Measurements from ENCODE around the gene WDTC1.
"Not testable (repeated sequence)": the region's sequence is repeated elsewhere in the genome, so short reads cannot be mapped to it uniquely, and the experiment has no call there.

WDTC1 gene

DNA sequence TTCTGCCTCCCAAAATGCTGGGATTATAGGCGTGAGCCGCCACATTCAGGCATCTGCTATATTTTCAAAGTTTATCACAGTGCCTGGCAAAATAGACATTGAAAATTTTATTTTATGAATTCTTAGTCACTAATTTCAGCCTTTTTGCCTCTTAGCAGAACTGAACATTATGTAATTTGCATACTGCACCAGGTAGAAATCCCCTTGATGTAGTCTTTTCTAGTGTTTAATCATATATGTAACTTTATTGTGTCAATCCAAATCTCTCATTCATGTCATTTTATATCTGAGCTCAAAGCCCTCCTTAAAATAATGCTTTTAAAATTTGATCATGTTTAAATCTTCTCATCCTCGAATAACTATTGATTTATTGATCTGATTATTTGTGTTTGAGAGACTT, 19.2 kb downstream of the WDTC1 start:
- DNase-seq = no peak

DNA sequence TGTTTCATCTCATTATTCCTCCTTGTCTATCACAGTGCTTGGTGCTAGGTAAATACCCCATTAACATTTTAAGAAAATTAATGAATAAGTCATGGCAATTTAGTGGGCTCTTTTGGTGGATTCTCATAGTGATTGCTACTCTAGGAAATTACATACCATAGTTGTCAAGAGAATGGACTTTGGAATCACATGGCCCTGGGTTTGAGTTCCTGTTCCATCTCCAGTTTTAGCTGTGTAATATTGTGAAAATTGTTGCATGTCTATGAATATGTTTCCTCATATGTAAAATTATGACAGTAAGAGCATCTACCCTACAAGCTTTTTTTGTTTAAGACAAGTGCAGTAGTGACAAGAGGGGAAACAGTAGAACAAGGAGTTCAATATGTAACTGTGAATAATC, 20.7 kb downstream of the WDTC1 start:
- DNase-seq = peak in 3 of 4 experiments; percentile 13 to 42 (median 24)

DNA sequence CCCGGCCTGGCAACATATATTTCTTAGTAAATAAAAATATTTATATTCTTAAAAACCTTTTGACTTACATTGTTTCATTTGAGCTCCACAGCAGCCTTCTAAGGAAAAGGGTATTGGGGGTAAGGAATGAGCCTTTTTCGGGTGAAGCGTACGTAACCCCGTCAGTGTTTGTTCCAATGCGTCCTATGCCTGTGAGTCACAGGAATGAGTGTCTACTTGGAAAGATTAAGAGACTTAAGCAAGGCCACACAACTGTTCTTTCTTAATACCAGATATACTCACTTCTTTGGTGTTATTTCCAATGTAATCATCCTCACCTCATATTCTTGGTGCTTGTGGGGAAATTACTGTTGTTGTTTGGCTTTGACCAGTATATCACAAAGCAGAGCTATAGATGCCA, 22.7 kb downstream of the WDTC1 start:
- DNase-seq = no peak

DNA sequence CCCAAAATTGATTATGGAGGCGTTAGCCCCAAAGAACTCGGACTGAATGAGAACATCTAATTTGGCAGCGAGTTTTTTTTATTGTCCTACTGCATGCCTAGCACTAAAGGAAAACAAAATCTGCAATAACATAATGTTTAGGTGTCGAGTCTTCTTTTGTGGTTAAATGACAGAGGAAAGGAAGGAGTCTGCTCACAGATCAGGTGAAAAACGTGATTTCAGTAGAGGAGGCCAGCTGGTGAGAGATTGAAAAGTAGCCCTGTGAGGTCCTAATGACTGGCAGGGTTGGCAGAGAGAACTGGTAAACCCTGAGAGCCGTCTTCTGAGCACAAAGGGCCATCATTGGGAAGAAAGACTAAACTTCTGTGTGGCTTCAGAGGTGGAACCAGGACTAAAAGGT, 24.2 kb downstream of the WDTC1 start:
- DNase-seq = no peak

DNA sequence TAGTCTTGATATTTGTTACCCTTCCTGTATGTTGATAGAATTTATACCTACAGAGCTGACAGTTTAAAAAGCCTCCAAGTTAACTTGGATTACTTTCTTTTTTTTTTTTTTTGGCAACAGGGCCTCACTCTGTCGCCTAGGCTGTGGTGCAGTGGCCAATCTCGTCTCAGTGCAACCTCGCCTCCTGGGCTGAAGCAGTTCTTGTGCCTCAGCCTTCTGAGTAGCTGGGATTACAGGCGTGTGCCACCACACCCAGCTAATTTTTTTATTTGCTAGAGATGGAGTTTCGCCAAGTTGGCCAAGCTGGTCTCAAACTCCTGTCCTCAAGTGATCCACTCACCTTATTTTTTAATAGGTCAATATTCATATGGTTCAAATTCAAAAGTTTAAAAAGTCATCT, 32.7 kb downstream of the WDTC1 start:
- no peak for DNase-seq

DNA sequence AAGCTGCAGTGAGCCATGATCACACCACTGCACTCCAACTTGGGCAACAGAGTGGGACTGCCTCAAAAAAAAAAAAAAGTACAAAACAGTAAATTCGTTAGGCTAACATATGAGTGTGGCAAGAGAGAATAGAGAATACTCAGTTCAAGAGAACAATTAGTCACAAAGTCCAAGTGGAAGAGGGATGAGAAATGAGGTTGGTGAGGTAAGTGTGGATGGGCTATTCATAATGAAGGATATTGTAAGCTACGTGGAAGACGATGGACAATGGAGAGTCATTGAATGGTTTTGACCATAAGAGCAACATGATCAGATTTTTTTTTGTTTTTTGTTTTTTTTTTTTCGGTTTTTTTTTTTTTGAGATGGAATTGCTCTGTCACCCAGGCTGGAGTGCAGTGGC, 34.8 kb downstream of the WDTC1 start:
- DNase-seq = no peak

DNA sequence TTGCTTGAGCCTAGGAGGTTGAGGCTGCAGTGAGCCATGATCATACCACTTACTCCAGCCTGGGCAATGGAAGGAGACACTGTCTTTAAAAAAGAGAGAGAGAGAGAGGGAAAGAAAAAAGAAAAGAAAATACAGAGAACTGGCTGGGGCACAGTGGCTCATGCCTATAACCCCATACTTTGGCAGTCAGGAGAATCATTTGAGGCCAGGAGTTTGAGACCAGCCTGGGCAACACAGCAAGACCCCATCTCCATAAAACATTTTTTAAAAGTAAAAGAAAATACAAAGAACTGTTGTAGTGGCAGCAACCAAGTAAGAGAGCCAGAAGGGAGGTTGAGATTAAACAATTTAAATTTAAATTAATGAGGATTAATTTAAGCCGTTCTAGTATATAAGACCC, 39.8 kb downstream of the WDTC1 start:
- DNase-seq = no peak

DNA sequence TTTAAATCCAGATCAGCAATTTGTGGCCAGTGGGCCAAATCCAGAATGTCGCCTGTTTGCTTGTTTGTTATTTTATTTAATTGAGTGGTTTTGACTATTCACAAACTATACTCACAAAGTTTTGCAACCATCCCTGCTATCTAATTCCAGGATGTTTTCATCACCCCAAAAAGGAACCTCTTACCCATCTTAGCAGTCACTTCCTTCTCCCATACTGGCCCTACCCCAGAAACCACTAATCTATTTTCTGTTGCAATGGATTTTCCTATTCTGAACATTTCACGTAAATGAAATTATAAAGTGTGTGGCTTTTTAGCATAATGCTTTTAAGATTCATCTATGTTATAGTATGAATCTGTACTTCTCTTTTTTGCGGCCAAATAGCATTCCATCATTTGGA, 41.3 kb downstream of the WDTC1 start:
- peak in 3 of 4 experiments; percentile 28 to 60 (median 56) for DNase-seq

DNA sequence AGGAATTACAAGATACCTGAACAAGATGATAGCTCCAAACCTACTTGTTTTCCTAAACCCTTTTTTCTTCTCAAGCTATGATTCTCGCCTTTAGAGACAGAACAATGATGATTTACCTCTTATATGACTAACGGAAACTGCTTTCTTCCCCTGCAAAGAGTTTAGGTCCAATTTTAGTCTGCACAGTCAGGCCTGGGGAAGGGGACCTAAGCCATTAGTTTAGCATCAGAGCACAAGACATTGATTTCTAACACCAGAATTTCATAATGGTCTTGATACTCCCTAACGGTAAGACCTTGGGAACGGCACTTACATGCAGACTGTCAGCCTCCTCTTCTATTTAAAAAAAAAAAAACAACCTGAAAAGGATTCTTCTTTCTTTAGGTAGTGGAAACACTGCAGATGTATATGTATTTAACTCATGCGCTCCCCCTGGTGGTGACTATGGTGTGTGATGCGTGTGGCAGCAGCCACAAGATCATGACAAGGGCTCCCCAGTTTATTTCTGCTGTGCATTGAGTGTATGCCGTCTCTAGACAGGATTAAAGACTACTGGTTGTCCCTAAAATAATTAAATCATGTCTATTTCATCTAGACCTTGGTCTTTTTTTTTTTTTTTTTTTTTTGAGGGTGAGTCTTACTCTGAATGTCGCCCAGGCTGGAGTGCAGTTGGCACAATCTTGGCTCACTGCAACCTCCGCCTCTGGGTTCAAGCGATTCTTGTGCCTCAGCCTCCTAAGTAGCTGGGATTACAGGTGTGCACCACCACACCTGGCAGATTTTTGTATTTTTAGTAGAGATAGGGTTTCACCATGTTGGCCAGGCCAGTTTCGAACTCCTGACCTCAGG, 50.2 kb downstream of the WDTC1 start:
- DNase-seq = peak; percentile 88 to 95 (median 92)

DNA sequence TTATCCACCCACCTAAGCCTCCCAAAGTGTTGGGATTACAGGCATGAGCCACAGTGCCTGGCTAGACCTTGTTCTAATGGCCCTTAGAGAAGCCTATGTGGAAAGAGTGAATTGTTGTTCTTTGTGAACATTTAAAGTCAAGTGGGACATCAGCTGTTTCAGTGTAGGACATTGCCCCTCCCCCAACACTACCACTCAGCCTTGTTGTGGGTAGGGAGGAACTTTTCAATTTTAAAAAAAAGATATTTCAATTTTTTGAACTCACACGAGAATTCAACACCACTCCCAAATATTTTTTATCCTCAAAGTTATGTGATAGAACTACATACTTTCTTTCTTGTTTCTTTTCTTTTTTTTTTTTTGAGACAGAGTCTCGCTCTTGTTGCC, 50.8 kb downstream of the WDTC1 start:
- no peak for DNase-seq

DNA sequence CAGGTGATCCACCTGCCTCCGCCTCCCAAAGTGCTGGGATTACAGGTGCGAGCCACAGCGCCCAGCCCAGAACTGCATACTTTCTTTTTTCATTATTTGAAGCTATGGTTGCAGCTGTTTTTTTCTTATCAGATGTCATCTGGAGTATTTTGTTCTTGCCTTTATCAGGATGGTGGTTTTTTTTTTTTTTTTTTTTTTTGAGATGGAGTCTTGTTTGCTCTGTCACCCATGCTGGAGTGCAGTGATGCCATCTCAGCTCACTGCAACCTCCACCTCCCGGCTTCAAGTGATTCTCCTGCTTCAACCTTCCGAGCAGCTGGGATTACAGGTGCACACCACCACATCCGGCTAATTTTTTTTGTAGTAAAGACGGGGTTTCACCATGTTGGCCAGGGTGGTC, 51.4 kb downstream of the WDTC1 start:
- not testable (repeated sequence) for DNase-seq

DNA sequence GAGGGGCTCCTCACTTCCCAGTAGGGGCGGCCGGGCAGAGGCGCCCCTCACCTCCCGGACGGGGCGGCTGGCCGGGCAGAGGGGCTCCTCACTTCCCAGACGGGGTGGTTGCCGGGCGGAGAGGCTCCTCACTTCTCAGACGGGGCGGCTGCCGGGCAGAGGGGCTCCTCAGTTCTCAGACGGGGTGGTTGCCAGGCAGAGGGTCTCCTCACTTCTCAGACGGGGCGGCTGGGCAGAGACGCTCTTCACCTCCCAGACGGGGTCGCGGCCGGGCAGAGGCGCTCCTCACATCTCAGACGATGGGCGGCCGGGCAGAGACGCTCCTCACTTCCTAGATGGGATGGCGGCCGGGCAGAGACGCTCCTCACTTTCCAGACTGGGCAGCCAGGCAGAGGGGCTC, 54.7 kb downstream of the WDTC1 start:
- not testable (repeated sequence) for DNase-seq

DNA sequence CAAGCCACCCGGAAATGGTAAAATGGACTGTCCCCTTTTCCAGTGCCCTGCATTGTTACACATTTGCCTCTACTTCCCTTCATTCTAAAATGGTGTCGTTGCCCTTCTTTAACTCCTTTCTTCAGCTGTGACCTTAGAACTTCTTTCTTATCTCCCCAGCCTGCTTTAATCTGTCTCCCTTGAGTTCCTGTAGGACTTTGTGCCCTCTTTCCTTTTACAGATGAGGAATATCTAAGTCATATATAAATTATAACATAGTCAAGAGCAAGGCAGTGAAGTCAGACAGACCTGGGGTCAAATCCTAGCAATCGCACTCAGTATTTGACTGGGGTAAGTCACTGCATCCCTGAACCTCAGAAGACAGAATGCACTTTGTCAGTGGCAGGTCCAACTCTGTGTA, 56.1 kb downstream of the WDTC1 start:
- DNase-seq = no peak

DNA sequence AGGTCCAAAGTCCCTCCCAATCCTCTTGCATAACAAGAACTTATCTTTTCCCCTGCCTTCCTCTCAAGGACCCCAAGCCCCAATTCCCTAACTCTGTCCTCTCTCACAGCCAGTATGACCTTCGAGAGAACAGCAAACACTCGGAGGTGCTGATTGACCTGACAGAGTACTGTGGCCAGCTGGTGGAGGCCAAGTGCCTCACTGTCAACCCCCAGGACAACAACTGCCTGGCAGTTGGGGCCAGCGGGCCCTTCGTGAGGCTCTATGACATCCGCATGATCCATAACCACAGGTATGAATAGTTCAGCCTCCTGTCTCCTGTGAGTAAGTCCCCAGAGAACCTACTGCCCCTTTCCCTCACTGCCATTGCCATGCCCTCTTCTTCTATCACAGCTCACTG, 57.7 kb downstream of the WDTC1 start:
- DNase-seq = no peak

DNA sequence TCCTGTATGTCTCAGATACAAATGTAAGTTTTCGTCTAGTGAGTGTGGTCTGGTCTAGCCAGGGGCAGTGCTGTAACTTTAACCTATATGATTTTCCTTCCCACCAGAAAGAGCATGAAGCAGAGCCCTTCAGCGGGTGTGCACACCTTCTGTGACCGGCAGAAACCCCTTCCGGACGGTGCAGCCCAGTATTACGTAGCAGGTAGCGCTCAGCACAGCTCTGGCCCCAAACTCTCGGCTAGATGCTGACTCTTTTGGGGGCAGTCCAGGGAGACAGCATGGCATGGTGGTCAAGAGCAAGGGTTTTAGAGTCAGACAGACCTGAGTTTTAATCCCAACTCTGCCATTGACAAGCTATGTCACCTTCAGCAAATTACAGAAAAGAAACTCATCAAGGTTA, 59.5 kb downstream of the WDTC1 start:
- no peak for DNase-seq

DNA sequence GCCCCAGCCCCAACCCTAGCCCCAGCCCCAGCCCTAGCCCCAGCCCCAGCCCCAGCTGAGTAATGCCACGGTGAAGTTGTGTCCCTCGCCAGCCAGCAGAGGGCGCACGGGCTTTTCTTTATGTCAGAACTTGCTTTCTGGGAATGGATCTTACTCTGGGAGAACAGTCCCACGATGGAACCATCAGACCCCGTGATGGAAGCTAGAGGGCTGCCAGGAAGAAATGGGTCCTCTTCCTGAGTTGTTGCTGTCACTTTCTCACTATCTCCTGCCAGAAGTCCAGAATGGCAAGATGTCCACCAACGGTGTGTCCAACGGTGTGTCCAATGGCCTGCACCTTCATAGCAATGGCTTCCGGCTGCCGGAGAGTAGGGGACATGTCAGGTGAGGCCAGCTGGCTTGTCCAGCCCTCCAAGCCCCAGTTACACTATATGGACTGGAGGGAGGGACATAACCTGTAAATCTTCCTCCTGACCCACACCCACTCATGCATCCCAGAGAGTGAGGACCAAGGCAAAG, 62.4 kb downstream of the WDTC1 start:
- DNase-seq = peak; percentile 71 to 87 (median 81)

DNA sequence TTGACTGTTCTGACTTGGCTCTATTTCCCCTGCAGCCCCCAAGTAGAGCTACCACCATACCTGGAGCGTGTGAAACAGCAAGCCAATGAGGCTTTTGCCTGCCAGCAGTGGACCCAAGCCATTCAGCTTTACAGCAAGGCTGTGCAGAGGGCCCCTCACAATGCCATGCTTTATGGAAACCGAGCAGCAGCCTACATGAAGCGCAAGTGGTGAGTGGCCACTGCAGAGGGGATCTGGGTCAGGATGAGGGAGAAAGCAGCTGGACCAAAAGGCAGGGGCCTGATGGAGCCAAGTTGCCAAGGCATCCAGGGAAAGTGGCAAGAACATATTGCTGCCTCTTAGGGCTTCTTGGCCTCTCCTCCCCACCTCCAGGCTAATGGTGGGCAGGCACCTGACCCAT, 63.5 kb downstream of the WDTC1 start:
- no peak for DNase-seq

DNA sequence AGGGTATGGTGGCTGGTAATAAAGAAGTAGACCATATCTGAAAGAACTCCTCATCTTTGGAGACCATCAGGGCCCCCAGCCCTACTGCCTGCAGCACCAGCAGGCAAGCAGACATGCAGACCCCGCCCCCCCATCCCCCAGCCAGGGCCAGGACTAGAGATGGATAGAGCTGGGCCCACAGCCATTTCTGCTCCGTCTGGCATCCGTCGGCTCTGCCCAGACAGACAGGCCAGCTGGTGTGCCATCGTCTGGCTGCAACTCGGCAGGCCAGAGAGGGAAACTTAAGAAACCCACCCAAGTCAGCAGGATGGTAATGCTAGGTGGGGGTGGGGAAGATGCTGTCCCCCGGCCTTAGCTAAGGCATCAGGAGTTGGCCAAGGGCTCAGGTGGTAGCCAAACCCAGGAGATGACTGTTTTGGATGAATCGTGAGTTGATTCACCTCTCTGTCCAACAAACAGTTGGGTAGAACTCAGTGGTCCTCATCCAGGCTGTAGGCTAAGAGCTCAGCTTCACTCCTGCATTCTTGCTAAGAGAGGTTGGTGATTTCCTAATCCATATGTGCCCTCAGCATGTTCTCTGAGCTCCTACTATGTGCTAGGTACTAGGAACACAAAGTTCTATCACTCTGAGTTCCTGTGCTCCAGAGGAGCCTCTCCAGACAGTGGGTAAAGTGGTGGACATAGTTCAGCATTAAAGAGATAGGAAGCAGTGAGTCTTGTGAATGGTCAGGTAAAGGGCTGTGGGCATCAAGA, 64.4 kb downstream of the WDTC1 start:
- DNase-seq = no peak

DNA sequence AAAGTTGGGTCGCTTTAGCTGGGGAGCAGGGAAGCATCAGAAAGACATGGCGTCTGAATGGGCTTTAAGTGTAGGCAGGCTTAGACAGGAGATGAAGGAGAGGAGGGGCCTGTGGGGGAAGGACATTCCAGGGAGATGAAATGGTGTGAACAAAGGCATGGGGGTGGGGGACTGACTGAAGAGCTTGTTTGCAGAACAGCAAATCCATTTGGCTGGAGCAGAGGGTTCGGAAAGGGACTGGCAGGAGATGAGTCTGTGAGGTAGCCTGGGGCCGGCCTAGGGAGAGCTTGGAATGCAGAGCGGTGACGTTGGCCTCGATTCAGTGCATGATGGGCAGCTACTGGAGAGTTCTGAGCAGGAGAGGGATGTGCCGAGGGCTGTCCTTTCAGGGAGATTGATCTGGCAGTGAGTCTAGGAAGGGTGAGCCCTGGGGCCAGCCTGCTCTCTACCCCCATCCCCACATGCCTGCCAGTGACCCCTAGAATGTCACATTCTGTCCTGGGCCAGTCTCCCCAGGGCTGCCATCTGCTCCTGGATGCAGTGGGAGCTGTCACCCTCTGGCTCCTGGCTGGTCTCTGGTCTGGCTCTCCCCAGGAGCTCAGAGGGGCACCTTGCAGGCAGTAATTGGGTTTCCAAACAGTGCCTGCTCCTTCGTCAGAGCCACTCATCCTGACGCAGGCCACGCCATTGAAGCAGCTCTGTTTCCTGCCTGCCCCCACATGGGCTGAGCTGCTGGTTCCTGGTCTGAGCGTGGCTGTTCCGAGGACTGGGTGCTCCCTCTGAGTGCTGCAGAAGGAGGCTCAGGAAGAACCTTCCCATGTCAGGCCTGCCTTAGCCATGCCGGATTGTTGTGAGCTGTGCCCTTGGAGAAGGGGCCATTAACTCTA, 65.2 kb downstream of the WDTC1 start:
- peak; percentile 68 to 82 (median 74) for DNase-seq

DNA sequence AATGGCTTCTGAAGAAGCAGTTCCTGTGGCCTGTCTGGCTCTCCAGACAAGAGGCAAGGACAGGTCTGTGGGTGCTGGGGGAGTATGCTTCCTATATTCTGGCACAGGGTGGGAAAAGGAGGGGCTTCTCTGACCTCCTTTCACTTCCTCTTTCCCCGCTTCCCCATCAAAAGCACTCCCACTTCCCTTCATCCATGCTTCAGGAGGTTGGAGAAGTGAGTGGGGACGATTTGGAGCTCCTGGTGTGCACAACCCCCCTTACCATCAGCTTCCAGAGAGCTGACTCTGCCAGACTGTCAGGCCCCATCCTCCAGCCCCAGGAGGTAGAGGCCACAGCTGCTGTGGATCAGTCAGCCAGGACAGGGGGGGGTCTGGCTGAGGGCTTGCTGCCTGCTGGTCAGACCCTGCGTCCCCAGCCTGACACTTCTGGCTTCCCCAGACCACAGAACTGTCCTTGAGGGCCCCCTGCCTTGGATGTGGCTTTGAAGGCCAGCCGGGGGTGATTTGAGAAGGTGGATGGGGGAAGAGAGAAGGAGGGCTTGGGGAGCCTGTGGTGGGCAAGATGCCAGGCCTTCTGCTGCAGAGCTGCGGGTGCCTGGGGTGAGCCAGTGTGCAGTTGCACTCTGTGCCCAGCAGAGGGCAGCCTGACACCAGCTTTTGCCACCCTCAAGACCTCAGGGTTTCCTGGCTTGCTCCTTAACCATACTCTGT, 66.1 kb downstream of the WDTC1 start:
- DNase-seq = peak; percentile 91 to 94 (median 92)

DNA sequence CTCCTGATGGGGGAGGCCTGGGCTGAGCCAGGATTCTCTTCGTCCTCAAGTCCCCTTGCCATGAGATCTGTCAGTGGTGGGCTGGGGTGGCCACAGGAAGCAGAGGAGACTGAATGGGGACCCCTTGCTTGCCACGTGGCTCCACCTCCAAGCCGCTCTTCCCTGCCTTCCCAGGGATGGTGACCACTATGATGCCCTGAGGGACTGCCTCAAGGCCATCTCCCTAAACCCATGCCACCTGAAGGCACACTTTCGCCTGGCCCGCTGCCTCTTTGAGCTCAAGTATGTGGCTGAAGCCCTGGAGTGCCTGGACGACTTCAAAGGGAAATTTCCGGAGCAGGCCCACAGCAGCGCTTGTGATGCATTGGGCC, 66.6 kb downstream of the WDTC1 start:
- DNase-seq = no peak

DNA sequence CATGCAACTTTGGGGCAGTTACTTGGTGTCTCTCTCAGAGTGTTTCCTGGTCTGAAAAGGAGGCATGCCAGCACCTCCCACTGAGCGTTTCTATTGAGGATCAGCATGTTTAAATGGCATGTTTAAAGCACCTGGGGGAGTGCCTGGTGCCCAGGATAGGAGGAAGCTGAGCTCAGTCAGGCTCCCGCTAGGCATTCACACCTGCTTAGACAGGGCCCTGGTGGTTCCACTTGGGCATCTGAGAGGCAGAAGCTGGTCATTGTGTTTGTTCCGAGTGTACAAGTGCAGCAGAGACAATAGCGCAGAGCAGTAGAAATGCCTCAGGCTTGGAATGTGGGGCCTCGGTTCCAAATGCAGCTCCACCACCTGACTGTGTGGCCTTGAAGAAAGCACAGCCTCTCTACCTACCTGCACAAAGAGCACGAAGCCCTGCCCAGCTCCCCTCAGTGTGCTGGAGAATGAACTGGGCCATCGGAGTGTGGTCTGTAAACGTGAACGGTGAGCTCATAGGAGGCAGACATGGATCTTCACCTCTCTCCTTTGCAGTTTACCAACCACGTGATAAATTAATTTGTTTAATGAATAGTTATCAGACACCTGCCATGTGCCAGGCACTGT, 67.3 kb downstream of the WDTC1 start:
- no peak for DNase-seq

All from suppressor macrophage (primary cell).